HG03439 (cell line): ENCODE data around the gene GTF3A.
"Not testable (repeated sequence)": the region's sequence is repeated elsewhere in the genome, so short reads cannot be mapped to it uniquely, and the experiment has no call there.

Experiments used
- ATAC-seq: cut with Tn5 transposase; IDR thresholded peaks from one replicate; pipeline ENCODE4 v1.9.1; 2021; ENCODE audit warnings: mild to moderate bottlenecking, moderate library complexity; ENCODE audit not compliant: unreplicated experiment

The GTF3A gene

DNA sequence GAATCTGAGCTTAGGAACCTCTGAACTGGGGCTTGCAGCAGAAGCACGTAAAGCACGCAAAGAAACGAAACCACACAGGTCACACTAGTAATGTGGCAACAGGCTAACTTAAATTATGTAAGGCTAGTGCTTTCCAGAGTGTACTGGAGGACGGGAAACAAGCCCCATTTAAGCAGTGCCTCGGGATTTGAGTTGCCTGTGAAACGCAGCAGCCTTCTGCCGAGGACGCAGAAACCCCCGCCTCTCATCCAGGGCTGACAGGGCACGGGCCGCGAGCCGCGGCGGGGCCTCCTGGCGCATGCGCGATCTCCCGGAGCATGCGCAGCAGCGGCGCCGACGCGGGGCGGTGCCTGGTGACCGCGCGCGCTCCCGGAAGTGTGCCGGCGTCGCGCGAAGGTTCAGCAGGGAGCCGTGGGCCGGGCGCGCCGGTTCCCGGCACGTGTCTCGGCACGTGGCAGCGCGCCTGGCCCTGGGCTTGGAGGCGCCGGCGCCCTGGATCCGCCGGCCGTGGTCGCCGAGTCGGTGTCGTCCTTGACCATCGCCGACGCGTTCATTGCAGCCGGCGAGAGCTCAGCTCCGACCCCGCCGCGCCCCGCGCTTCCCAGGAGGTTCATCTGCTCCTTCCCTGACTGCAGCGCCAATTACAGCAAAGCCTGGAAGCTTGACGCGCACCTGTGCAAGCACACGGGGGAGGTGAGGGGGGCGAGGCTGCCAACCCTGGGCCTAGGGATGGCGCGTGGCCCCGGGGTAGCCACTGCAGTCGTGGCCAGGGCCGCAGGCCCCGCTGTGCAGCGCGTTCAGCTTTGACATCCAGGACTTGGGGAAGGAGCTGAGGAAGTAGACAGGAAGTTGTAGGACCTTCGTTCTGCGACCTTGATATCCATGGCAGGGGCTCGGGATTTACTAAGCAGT, at the start of gene GTF3A:
Gene GTF3A (plus strand): TSS at position 374 of the 912 bp plus-strand sequence.
- ATAC-seq: peak; percentile 67

- no peak for ATAC-seq
Observed at GRCh38 chr13:27374650-27375049, 49.8 kb upstream of the GTF3A start.

DNA sequence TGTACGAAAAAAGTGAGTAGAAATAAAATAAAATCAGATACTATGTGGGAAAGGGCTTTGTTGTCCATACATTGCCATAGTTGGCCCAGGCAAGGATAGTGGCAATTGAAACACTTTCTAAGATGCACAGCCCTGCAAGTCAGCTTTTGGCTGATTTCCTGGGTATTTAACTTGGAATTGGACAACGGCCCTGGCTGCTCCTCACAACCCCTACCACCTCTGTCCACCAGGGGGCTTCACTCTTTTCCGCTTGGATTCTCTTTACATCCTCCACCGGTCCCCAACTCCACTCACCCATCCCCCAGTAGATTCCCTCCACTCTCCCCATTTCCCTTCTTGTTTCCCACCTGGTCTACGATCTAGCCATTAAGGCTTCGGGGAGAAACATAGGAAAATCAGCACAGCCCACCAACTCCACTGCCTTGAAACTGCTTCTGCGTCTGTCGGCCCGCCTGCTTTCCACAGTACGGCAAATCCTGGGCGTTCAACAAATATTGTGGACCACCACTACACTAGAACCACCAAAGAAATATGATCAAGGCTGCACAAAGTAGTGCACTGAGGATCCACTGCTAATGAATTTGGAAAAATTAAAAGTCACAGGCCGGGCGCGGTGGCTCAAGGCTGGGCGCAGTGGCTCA, 48.6 kb upstream of the GTF3A start:
- ATAC-seq: no peak

- no peak for ATAC-seq
Observed at GRCh38 chr13:27379126-27379525, 45.3 kb upstream of the GTF3A start.

DNA sequence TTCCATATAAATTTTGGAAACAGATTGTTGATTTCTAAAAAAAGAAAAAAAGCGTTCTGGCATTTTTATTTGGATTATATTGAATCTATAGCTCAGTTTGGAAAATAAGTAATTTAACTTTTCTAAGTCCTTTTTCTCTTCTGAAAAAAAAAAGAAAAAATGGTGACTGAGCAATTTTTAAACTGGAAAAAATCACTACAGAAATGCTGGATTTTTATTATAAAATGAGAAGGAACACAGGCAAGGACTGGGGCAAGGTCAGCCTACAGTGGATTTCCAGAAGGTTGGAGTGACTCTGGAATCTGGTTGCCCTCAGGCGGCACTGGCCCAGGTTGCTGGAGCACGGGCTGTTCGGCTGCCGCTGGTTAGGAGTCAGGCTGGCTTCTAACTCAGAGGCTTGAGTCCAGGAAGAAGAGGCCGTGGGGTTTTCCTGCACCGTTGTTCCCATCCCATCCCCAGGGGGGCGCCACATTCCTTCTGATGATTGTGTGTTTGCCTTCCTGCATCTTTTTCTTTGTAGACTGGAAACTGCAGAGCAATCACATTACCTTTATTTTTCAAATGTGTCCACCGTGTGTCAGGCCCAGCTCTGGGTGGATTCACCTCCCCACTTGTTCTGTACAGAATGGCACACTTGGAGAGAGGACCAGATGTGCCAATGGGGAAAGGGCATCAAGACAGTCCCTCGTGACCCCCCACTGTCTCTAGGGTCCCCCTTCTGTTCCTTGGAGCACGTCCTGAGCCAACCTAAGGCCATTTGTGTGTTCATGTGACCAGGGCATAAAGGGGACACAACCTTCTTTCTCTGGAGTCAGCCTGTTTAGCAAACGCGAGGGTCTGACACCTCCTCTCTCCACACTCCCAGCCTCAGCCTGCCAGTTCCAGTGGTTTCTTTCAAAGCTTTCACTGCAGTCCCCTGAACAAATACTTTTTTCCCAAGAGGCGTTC, 44.5 kb upstream of the GTF3A start:
- no peak for ATAC-seq

DNA sequence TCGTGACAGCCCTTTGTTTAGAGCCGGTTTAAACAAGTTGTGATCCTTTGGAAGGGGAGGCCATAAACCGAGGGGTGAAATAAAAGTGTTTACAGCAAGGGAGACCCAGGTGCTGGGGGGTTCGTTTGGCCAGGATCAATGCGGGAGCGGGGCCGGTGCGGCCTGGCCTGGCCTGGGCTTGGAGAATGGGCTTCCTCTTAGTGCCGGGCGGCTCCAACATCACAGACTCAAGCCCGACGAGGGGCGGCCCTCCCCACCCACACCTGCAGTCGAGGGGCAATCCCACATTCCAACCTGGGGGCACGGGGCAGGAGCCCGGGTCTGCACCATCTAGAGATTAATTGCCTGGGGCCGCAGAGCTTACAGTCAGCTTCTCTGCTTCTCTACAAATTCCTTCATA, 42.8 kb upstream of the GTF3A start:
- no peak for ATAC-seq

DNA sequence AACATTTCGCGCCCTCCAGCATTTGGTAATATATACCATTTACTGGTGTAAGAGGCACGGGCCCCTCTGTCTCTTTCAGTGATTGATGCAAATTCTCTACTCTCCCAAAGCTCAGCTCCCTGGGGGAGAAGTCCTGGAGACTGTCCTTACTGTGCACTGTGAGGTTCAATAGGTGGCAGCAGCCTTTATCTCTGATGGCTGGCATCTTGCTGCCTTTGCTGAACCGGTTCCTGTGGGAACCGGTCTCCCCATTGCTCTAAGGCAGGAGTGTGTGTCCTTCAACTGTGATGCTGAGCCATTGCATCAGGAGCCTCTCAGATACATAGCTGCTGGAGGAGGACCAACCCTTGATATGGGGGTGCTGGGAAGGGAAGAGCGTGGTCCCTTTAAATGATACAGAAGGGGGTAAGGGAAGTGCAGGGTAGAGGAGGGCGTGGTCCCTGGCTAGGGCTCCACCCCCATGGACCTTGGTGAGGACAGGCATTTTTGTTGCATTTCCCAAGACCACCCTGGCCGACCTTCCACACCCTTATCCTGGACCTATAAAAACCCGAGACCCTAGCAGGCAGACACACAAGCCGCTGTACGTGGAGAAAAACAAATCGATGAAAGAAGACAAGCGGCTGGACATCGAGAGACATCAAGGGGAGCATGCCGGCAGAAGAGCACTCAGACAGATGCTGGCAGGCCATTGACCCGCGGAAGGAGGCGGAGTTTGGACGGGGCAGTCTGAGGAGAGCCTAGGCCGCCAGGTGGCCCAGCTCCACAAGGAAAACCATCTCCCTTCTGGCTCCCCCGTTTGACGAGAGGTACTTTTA, 41.1 kb upstream of the GTF3A start:
- no peak for ATAC-seq

DNA sequence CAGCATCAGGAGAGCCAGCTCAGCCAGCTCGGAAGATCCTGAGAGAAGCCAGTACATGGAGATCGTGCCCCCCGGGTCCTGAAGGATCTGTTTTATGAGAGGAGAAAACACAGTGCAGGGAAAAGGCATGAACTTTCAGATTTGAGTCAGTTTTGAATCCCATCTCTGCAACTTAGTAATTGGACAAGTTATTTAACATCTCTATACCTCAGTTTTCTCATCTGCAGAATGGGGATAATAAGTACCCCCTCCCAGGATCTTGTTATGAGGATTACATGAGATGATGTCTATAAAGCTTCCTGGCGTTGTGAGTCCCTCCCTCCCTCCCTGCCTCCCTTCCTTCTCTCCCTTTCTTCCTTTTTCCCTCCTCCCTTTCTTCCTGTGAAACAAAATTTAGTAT, 40.1 kb upstream of the GTF3A start:
- ATAC-seq: no peak

- no peak for ATAC-seq
Observed at GRCh38 chr13:27388241-27388640, 36.2 kb upstream of the GTF3A start.

GRCh38 chr13:27389891-27390290, 34.5 kb upstream of the GTF3A start:
- ATAC-seq: no peak

DNA sequence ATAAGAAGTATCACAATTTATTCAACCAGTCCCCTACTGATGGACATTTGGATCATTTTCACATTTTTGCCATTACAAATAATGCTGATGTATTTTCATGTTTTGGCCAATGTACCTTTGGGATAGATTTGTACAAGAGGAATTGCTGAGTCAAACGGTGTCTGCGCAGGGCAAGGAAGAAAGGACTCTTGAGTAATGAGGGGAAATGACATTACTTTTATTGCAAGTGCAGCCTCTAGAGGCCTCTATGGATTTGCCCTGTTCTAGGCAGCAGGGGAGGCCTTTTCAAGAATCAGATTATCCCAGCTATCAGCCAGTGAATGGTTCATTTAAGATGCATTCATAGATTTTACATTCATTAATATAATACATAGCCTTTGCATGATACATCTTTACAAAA, 32.9 kb upstream of the GTF3A start:
- no peak for ATAC-seq

- no peak for ATAC-seq
Observed at GRCh38 chr13:27393101-27393500, 31.3 kb upstream of the GTF3A start.

GRCh38 chr13:27395007-27395510, 29.4 kb upstream of the GTF3A start:
- ATAC-seq: no peak

- ATAC-seq: no peak
Observed at GRCh38 chr13:27396252-27396846, 28.1 kb upstream of the GTF3A start.

DNA sequence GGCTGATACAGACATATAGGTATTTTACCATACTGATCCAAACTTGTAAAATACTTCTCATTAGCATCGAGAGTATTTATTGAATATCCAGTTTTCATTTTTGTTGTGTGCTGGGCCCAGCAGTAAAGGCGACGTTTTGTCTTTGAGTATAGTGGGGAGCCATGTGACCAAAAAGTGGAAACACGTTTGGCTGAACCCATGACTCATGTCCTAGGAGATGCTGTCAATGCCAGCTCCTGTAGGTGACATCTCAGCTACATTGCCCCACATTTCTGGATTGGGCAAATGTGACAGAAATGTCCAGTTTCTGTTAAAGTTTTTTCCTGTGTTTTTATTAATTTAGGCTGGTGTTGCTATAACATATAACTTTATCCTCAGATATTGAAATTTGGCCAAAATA, 26.1 kb upstream of the GTF3A start:
- ATAC-seq: no peak

- not testable (repeated sequence) for ATAC-seq
Observed at GRCh38 chr13:27400405-27400804, 24.0 kb upstream of the GTF3A start.

DNA sequence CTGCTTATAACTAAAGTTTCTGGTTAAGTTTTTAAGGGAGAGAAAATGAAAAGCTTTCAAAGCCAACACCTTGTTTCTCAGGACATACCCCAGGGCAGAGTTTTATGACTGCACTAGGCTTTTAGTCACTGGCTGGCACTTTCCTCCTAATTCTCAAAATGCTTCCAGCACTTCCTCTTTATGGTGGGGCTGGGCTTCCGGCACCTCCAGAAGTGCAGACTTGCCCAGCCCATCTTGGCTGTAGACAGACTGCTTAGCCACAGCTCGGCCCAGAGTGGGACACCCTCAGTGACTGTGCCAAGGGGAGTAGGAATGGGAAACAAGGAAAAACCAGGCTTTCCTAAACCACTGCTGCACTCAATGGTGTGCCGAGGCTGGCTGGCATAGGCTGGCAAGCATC, 23.2 kb upstream of the GTF3A start:
- ATAC-seq: no peak

DNA sequence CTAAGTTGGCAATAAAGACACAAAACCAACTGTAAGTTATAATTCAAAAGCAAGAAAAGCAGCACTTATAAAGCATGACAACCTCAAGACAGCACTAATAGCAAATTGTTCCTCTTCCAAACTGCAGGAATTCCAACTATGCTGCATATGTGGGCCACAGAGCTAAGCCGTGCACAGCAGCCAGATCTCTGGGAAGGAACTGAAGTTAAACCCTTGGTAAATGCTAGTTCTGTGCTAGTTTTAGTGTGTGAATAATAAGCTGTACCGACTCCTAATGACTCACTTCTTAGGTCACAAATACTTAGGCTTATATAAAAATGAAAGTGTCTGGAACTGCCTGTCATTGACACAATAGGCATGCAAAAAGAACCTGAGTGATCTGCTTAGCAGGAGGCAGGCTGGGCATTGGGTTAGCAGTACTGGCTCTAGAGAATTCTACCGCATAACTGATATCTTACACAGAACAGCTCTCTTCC, 21.2 kb upstream of the GTF3A start:
- ATAC-seq: no peak

DNA sequence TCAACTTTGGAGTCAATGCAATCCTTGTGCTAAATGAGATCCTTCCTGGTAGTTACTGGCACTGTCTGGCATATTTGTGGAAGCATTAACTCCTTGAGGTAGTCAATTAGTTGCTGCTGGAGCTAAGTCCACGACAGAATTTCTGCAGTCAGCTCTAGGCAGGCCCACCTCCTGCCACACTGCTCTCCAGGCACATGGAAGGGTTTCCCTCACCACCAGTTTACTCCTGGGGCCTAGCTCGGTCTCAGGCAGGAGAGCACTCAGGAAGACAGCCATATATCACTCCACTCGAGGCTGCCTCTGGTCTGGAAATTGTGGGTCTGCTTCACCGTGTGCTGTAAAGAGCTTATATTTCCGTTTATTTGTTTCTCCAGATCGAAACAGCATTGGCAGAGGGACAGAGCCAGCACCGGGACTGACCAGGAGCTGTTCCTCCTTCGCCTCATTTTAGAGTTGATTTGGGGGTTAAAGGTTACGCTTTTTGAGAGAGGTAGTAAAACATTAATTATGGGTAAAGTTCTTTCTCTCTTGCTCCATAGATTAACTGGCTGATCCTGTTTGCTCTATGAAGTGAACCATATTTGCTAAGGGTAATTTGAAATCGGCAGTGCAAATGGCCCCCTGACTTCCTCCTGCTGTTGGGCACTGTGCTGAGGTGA, 20.6 kb upstream of the GTF3A start:
- ATAC-seq: no peak
